GM12801 (cell line): ENCODE results near the gene ZMYND8.

ENCODE experiments used
- CTCF ChIP-seq: IDR thresholded peaks from one replicate; pipeline ENCODE4 v1.5.1; 2011; ENCODE audit warnings: control low read depth; ENCODE audit not compliant: insufficient read length; ENCODE audit errors: extremely low read depth

Gene ZMYND8

DNA sequence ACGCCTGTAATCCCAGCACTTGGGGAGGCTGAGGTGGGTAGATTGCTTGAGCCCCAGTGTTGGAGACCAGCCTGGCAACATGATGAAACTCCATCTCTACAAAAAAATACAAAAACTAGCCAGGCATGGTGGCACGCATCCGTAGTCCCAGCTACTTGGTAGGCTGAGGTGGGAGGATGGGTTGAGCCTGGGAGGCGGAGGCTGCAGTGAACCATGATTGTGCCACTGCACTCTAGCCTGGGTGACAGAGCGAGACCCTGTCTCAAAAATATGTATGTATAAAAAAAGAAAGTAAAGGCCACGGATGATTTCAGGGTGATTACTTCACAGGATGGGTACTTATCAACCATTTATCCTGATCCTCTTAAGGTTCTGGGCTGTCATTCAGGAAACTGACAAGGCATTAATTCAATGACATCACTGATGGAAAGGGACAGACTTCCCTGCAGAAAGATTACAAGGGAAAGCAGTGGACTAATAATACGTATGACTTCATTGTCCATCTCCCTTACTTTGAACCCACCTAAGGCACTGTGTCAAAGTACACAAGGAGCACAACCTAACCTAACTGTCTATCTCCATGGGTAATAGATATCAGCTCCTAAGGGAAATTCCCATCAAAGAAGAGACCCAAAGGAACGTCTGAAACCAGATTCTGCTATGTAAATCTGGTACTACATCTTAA, 61.2 kb downstream of the ZMYND8 start:
- TF ChIP-seq CTCF: no peak

- no peak for TF ChIP-seq CTCF
Measured at GRCh38 chr20:47293631-47294030, 62.9 kb downstream of the ZMYND8 start.

DNA sequence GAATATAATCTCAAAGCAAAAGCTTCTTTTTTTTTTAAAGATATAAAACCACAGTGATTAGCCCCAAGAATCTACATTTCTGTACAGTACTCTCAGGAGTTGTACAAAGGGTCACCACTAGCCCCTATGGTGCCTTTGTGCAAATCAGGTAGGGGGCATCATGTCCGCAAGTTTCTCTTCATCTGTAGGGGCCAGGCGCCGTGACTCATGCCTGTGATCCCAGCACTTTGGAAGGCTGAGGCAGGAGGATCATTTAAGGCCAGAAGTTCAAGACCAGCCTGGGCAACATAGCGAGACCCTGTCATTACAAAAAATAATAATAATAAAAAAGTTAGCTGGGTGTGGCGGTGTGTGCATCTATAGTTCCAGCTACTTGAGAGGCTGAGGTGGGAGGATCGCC, 63.9 kb downstream of the ZMYND8 start:
- TF ChIP-seq CTCF: no peak

- TF ChIP-seq CTCF: no peak
Measured at GRCh38 chr20:47290666-47291430, 65.7 kb downstream of the ZMYND8 start.

DNA sequence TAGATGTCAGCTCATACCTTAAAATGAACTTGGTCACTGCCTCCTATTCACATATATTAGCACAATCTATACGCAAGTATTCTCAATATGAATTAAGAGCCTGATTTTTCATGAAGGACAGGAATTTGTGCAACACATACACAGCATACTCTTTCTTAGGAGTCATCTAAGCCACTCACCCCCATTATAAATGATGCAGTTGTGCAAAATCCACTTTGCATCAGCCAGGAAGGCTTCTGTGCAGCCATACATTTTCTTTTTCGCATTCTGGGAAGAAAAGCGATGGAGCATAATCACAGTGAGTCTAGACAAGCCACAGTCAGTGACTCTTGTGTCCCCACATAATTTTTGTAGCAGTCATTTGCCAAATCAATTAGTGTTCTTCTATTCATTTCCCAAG, 66.5 kb downstream of the ZMYND8 start:
- no peak for TF ChIP-seq CTCF

DNA sequence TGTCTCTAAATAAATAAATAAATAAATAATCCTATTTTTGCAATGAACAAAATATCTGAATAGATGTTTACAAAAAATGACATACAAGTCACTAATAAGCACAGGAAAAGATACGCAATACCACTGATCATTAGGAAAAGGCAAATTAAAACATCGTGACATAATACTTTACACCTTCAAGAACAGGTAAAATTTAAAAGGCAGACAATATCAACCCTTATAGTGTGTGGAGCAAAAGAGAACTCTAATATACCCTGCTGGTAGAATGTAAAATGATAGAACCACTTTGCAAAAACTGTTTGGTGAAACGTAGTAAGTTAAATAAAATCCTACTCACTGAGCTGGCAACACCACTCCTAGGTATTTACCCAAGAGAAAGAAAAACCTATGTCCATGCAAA, 67.4 kb downstream of the ZMYND8 start:
- no peak for TF ChIP-seq CTCF

GRCh38 chr20:47287609-47288144, 68.8 kb downstream of the ZMYND8 start:
- TF ChIP-seq CTCF: no peak
